ENCODE measurements around the gene PPIF.

- TF ChIP-seq, protein P1, sequence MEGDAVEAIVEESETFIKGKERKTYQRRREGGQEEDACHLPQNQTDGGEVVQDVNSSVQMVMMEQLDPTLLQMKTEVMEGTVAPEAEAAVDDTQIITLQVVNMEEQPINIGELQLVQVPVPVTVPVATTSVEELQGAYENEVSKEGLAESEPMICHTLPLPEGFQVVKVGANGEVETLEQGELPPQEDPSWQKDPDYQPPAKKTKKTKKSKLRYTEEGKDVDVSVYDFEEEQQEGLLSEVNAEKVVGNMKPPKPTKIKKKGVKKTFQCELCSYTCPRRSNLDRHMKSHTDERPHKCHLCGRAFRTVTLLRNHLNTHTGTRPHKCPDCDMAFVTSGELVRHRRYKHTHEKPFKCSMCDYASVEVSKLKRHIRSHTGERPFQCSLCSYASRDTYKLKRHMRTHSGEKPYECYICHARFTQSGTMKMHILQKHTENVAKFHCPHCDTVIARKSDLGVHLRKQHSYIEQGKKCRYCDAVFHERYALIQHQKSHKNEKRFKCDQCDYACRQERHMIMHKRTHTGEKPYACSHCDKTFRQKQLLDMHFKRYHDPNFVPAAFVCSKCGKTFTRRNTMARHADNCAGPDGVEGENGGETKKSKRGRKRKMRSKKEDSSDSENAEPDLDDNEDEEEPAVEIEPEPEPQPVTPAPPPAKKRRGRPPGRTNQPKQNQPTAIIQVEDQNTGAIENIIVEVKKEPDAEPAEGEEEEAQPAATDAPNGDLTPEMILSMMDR (IDR thresholded peaks at IDR 0.05) = no peak
- no peak for TF ChIP-seq POLR2A (IDR thresholded peaks at IDR 0.05)
Observed at GRCh38 chr10:79326361-79327089, 20.7 kb upstream of the PPIF start.
